GM18873 (cell line): ENCODE data around the gene ADI1.
"Not testable (repeated sequence)": the region's sequence is repeated elsewhere in the genome, so short reads cannot be mapped to it uniquely, and the experiment has no call there.

Experiments used
- ATAC-seq: cut with Tn5 transposase; IDR thresholded peaks from one replicate; pipeline ENCODE4 v1.9.1; 2021; ENCODE audit warnings: mild to moderate bottlenecking, moderate library complexity, moderate number of reproducible peaks; ENCODE audit not compliant: unreplicated experiment, low FRiP score

The ADI1 gene

DNA sequence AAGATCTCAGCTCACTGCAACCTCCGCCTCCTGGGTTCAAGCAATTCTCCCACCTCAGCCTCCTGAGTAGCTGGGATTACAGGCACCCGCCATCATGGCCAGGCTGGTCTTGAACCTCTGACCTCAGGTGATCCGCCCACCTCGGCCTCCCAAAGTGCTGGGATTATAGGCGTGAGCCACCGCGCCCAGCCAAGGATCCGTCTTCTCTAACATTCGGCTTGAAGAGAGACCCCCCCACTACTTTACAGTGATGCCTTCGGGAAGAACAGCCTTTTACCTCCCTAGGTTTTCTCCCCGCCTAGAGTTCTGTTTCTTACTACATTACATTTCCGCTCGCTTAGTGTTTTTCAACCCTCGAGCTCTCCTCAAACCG lies 22.6 kb downstream of the ADI1 start:
- not testable (repeated sequence) for ATAC-seq

DNA sequence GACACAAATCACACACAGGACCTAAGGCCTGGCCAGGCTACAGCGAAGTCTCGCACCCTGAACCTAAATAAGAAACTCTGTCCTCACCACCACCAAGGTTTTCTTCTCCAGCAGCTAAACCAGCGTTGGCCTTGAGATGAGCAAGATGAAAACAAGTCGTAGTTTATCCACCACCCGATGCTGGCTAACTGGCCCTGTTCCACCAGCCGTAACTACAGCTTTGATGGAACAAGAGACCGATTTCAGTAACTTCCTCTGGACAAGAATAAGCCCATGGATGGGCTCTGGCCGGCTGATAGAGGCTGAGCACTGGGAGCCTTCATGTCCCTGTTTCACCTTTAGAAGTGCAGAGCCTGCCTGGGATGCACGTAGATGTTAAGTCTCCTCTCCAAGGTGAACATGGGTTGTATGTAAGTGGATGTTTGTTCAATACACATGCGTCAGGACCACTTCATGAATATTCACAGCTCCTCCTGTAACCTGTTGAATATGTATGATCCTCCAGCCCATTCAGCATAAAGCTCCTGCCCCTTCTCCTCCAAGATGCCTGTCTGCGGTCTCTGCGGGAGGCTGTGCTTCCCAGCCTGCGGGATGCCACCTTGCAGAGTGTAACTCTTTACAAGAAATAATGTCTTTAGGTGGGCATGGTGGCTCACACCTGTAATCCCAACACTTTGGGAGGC lies 24.2 kb downstream of the ADI1 start:
- no peak for ATAC-seq

DNA sequence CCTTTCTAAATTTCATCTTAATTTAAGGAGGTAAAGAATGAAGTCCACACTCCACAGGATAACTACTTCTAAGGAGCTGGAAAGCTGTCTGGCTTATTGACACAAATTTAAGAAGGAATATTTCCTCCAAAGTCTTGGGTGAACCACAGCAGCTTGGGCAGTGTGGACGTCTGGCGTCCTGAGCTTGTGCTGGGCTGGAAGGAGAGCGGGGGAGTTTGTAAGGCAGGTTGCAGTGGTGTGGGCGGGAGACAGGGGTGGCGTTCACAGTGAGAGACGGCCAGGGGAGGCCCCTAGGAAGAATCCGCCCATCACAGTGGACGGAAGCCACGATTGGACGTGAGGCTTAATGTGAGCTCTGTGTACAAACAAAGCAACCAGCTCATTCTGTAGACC lies 25.7 kb downstream of the ADI1 start:
- ATAC-seq, result no peak

DNA sequence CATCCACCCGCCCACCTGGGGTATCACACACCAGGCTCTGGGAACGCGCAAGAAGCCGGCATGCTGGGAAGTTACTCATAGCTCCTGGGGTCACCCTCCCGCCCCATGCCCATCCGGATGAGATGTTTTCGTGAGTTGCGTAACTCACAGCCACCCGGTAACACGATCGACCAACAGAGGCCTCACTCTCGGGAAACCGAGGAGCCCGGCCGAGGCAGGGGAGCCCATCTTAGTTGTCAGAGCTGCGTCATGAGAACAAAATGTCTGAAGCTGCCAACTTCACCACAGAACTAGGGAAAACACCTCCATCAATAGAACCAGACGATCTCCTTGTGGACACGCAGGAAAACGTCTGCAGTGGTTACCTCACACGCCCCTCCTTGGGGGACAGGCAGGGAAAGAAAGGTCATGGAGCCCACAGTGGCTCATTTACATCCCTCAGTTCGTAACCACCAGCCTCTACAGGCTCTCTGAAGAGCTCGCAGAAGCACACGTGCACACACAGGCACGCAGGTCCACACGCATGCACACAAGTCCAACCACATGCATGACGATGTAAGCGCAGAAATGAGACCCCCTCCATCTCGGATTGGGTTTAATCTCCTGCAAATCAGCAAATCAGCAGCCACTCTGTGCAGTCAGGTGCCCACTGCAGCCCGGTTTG lies 26.2 kb downstream of the ADI1 start:
- no peak for ATAC-seq

DNA sequence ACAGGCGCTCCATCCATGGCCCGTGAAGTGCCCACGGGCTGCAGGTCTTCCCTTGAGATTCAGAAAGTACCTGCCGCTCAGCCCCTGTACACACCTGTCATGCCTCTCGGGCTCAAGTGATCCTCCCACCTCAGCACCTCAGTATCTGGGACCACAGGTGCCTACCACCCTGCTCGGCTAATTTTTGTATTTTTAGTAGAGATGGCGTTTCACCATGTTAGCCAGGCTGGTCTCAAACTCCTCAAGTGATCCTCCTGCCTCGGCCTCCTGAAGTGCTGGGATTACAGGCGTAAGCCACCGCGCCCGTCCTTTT lies 26.9 kb downstream of the ADI1 start:
- not testable (repeated sequence) for ATAC-seq

DNA sequence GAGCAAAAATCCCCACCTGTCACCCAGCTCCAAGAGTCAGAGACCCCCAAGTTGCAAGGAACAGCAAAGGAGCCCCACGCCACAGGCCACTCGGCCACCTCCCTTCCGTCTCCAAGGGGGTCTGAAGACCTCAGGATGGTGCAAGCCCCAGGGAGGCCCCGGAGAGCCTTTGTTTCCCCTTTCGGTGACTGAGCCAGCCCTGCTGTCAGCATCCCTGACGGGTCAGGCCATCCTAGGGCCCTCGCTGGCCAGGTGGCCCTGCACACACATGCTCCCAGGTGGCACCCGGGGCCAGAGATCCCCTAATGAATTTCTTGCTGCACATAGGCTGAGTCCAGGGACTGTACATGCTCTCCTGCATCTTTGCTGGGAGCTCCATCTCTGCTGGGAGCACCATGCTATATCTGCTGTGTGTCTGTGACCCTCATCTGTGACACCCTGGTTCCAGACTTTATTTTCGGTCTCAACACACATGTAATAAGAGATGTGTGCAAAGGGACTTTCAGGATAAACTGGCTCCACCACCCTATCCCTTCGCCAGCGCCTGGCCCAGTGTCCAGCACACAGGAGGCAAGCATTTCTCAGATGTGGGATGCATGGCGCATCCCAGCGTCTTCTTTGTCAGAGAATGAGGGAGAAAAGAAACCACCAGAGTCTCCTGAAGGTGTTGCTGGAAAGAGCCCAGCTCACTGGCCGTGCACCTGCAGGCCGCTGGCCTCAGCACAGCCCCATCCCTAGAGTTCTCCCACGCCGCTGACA lies 27.4 kb downstream of the ADI1 start:
- ATAC-seq, result no peak

DNA sequence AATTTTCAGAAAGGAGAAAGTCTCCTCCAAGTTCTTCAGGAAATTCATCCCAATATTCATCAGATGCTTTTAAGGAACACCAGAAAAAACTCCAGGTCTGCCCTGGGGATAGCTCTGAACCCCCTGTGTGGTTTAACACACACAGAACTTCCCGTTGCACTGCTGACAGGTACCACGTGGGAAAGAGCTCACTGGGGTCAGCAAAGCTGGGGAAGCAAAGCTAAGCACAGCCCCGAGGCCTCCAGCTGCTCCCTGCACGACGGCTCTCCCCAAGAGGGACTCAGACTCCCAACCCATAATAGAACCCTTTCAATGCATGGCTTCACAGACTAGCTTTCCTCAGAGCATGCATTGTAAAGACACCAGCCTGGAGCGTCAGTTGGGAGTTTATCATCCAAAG lies 28.0 kb downstream of the ADI1 start:
- ATAC-seq, result no peak

DNA sequence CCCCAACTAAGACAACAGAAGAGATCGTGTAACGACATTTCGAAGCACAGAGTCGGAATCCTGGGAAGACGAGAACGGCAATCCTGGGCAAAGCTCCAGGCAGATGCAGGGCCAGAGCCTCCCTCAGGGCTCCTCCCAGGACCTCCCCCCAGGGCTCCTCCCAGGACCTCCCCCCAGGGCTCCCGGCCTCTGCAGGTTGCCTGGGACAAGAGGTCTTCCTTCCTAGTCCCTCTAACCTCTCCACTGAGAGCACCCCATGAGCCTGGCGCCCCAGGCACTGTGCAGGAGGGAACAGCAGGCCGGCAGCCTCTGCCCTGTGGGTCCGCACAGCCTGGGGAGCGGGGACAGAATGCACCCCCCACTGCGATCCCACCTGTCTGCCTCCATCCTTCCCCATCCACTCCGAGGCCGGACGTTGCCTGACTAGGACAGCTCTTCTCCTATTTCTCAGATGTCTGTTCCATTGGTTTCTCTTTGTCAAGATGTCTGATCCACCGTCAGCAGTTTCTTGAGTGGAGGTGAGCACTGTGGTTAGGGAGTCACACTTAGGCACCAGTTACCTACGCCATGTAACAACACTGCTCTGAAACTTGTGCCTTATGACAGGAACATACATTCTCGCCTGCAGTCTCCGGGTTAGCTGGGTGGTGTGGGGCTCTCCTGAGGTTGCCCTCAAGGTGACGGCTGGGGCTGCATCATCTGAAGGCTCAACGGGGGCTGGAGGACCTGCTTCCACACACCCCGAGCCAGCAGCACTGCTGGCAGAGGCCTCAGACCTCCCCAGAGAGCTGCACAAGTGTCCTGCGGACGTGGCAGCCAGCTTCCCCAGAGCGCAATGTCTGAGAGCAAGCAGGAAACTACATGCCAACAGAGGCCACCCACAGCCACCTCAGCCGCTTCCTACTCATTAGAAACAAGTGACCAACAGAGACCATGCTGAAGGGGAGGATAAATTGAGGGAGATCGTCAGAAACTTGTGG lies 28.9 kb downstream of the ADI1 start:
- no peak for ATAC-seq

DNA sequence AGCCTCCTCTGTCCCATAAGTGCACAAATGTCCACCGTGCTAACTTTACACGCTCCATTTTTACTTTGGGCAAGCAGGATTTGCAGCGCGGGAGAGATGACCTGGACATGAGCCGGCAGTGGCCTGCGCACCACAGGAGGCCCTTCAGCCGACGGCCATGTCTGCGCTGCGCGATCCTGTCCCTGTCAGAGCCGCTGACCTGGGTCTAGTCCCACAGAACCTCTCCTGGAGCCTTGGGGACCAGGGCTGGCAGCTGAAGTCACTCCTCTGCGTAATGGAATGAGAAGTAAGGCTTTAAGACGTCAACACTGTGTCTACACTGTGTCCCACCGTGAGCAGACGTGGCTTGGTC lies 29.6 kb downstream of the ADI1 start:
- no peak for ATAC-seq

DNA sequence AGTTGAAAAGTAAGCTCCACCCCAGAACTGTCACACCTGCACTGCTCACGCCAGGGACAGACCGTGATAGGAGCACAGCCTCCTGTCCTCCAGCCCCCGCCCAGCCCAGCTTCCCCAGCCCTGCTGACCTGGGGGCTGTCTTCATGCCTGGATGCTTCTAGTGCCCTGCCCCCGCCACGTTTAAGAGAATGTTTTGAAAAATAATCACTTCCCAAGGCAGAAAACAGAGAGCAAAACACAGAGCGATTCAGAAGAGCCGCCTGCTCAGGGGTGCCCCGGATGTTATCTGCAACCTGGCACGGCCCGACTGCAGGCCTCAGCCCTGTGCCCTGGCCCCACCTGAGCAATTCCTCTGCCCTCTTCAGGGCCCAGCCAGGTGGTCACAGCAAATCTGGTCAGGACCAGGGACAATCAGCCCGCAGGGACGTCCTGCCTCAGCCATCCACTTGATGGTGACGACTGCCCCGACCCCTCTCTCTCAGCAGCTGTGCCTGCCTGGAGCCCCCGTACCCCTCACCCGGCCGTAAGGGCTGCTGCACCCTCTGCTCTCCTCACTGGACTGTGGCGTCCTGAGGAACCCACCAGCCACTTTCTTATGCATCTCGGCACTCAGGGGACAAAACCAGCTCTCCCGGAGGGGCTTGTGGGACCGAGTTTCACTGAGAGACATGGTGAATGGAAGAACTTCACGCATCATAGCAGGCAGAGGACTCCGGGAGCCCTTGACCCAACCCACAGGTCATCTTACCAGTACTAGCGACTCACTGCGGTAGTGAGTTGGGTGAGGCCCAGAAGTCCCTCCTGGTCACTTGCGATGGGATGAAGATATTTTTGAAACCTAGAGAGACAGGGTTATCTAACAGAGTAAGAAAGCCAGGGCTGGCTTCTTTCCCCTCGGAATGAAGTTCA lies 30.2 kb downstream of the ADI1 start:
- ATAC-seq, result no peak

DNA sequence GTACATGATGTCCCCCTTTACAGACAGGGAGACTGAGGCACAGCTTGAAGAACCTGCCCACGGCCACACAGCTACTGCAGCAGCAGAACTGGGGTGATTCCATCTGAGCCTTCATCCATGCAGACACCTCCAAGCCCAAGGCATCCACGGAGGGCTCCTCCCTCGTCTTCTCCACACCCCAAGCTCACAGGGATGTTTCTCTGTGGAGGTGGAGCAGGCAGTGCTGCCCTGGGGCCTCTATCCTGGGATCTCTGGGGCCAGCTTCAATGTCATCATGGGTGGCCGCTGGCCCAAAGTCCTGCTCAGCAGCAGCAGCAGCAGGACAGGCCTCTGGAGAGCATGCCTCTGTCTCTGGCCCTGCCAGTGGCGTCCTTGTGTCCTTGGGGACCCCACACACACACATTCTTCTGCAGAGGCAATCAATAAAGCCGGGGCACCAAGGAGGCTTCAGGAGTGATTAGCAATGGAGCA lies 31.2 kb downstream of the ADI1 start:
- ATAC-seq, result no peak

DNA sequence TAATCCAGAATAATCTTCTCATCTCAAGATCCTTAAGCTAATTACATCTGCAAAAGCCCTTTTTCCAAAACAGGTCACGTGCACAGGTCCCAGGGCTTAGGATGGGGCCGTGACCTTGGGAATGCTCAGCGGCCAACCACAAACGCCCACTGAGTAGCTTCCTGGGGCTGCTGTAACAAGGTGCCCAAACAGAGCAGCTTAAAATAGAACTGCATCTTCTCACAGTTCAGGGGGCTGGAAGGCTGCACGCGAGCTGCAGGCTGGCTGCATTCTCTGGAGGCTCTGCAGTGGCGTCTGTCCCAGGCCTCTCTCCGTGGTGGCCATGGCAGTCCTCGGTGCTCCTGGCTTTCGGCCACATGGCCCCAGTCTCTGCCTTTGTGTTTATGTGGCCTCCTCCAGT lies 31.9 kb downstream of the ADI1 start:
- no peak for ATAC-seq

DNA sequence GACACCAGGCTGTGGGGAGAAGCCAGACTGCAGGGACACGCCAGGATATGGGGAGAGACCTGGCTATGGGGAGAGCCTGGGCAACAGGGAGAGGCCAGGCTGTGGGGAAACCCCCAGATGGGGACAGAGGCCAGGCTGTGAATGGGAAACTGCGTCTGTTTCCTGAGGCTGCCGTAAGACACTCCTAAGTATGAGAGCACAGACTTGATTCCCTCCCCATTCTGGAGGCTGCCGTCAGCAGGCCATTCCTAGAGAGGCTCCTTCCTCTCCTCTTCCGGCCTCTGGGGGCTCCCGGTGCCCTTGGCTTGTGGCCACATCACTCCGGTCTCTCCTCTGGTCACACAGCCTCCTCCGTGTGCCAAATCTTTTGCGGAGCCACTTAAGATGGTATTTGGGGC lies 32.3 kb downstream of the ADI1 start:
- no peak for ATAC-seq

DNA sequence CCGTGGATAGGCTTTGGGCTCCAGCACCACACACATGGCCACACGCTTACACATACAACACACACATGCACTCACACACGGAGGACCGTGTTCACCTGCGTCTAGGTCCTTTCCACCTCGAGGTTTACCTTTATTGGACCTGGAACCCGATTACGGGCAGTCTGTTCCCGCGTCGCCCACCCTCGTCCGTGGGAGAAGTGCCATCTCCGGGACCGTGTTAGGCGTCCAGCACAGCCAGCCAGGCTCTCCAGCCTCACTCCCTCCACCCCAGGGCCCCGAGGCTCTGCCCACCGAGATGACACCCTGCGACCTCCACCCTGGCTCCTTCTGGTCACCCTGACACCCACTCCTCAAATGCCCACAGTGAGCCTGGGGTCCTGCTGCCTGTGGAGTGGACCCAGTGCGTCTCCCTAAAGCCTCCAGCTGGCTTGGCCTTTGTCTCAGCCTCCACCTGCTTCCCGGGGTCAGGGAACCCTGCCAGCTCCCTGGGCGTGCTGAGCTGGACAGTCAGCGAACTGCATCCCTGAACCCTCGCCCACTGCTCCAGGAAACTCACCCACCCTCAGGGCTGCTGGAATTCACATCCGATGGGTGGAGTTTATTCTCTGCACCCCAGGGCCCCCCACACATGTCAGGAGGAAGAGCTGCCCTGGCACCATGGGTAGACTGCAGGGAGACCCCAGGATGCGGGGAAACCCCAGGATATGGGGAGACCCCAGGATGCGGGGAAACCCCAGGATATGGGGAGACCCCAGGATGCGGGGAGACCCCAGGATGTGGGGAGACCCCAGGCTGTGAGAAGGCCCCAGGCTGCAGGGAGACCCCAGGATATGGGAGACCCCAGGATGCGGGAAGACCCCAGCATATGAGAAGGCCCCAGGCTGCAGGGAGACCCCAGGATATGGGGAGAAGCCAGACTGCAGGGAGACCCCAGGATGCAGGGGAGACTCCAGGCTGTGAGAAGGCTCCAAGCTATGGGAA lies 33.0 kb downstream of the ADI1 start:
- no peak for ATAC-seq

DNA sequence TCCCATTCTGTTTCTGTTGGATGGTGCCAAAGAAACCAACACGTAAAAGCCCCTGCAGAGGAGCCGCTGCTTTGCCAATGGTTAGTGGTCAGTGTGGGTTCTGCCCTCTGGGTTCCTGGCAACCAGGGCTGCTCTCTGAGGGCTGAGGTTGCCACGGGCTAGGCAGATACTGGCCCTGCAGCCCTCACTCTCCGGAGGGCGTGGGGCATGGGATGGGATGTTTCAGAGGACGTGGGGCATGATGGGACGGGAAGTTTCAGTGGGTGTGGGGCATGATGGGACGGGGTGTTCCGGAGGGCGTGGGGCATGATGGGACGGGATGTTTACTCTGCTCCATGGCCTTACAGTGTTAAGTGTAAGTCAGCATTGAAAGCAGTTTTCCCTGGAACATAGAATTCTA lies 34.2 kb downstream of the ADI1 start:
- ATAC-seq, result no peak

DNA sequence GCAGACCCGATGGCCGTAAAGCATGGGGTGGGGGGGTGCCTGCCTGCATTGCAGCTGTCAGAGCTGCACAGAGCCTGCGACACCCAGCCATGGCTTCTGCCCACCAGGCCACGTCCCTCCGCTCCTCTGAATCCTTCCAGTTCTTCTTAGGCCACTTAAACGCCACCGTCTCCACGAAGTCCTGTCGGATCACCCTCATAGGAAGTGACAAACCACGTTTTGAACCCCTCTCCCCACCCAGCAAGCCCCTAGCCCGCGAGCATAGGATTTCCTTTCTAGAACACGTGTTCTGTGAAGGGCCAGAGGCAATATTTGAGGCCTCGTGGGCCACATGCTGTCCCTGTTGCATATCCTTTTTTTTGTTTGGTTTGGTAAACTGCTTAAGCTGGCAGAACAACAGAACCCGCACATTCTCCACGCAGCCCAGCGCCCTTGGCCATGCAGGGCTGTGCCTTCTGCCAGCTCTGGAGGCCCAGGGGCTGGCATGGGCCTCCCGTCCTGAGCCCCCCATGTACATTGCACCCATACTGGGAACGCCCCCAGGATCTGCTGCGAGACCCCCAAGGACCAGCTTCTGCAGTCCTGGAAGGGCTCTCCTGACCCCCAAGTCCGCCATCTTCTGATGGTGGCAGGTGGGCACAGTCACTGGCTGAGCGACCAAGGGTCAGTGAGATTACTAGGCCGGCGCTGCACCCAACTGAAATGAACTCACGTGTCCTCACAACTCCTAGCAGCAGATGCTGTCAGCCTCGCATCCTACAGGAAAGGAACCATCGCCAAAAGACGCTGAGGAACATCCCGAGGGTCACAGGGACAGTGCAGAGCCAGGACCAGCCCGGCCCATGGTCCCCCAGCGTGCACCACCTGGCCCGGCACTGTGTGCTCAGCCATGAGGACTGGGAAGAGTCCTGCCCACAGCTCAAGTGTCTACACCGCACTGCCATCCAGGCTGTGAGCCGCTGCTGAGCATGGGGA lies 35.1 kb downstream of the ADI1 start:
- no peak for ATAC-seq

DNA sequence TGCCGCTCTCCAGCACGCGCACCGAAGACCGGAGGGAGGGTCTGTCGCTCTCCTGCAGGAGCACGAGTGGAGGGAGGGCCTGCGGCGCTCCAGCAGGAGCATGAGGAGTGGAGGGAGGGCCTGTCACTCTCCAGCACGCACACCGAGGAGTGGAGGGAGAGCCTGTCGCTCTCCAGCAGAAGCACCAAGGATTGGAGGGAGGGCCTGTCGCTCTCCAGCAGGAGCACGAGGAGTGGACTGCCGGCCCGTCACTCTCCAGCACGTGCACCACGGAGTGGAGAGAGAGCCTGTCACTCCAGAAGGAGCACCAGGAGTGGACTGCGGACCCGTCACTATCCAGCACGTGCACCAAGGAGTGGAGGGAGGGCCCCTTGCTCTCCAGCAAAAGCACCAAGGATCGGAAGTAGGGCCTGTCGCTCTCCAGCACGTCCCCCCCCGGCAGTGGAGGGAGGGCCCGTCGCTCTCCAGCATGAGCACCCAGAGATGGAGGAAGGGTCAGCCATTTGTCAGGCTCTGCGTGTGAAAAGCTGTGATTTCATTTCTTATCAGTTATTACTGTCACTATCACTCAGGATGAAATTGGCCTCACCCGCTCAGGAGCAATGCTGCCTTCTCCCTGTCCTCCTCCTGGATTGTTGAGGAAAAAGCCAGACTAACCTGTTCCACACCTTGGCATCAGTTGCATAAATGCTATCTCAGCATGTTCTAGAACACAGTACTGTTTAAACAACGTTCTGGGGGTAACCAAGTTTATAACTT lies 35.9 kb downstream of the ADI1 start:
- no peak for ATAC-seq
